CD4-positive, alpha-beta memory T cell (primary cell): ENCODE measurements around the gene HYKK. TPM values are rescaled to one million over a fixed set of nuclear protein-coding genes. Genes with fewer than 3 reads are reported as not detected.
A peak's percentile ranks its signal among the peaks of the same experiment; 100 is the strongest.
"Not testable (repeated sequence)": the region's sequence is repeated elsewhere in the genome, so short reads cannot be mapped to it uniquely, and the experiment has no call there.

ENCODE experiments used
- CTCF ChIA-PET: fragments of 350-600 bp; sonication (Branson Sonifier 250); formaldehyde crosslinking; loops from one replicate; lab custom pipeline; 2021; ENCODE audit warnings: inconsistent platforms; ENCODE audit not compliant: partially characterized antibody; lab: Charles Lee
- POLR2A ChIA-PET: fragments of 350-600 bp; sonication (Branson Sonifier 250); formaldehyde crosslinking; loops from one replicate; lab custom pipeline; 2021; ENCODE audit not compliant: partially characterized antibody; lab: Charles Lee
- DNase-seq, 5 donors: peaks; one replicate each; pipeline versions ENCODE4 v3.0.0 to v3.0.0-alpha.2; 2020 to 2022; ENCODE audit warnings: mixed read lengths in 1 of 5
- H3K27ac ChIP-seq: one replicate; pipeline ENCODE4 v1.7.0; 2013; ENCODE audit warnings: low read depth, low read length
- H3K27me3 ChIP-seq: 2 replicates; pipeline ENCODE4 v1.7.0; 2013; ENCODE audit warnings: mild to moderate bottlenecking, low read length, moderate library complexity; ENCODE audit not compliant: insufficient read depth
- H3K36me3 ChIP-seq: 2 replicates; pipeline ENCODE4 v1.7.0; 2013; ENCODE audit warnings: mild to moderate bottlenecking, low read length, moderate library complexity; ENCODE audit not compliant: insufficient read depth
- H3K4me1 ChIP-seq: 2 replicates; pipeline ENCODE4 v1.7.0; 2013; ENCODE audit warnings: mild to moderate bottlenecking, low read length, moderate library complexity; ENCODE audit not compliant: insufficient read depth
- H3K4me3 ChIP-seq, 2 donors: one replicate each; pipeline ENCODE4 v1.7.0; 2013; ENCODE audit warnings: low read length in 2 of 2, mild to moderate bottlenecking in 1 of 2
- H3K9me3 ChIP-seq, 2 donors: one replicate each; pipeline ENCODE4 v1.7.0; 2013; ENCODE audit warnings: low read length in 2 of 2, control low read depth in 1 of 2; ENCODE audit not compliant: control insufficient read depth in 1 of 2
- H3K27ac Mint-ChIP-seq, 7 donors: one replicate each; pipeline ENCODE4 v1.8.0; 2020 to 2021; ENCODE audit warnings: mixed read lengths in 7 of 7, mild to moderate bottlenecking in 6 of 7, inconsistent platforms in 3 of 7, moderate library complexity in 3 of 7
- H3K27me3 Mint-ChIP-seq, 2 donors: one replicate each; pipeline ENCODE4 v1.8.0; 2020 to 2021; ENCODE audit warnings: mixed read lengths in 2 of 2
- H3K36me3 Mint-ChIP-seq, 2 donors: one replicate each; pipeline ENCODE4 v1.8.0; 2020 to 2021; ENCODE audit warnings: mixed read lengths in 2 of 2, inconsistent platforms in 1 of 2, mild to moderate bottlenecking in 1 of 2
- H3K4me1 Mint-ChIP-seq, 4 donors: one replicate each; pipeline ENCODE4 v1.8.0; 2020 to 2021; ENCODE audit warnings: mixed read lengths in 4 of 4, mild to moderate bottlenecking in 1 of 4
- H3K4me3 Mint-ChIP-seq, 8 donors: one replicate each; pipeline ENCODE4 v1.8.0; 2020 to 2021; ENCODE audit warnings: mixed read lengths in 8 of 8, mild to moderate bottlenecking in 7 of 8, moderate library complexity in 6 of 8, inconsistent platforms in 3 of 8
- H3K9me3 Mint-ChIP-seq, 8 donors: one replicate each; pipeline ENCODE4 v1.8.0; 2020 to 2021; ENCODE audit warnings: mixed read lengths in 8 of 8, mild to moderate bottlenecking in 5 of 8, inconsistent platforms in 3 of 8, moderate library complexity in 1 of 8
- intact Hi-C: fragments of 100-400 bp; cut with micrococcal nuclease; formaldehyde crosslinking; loops from one replicate; pipeline ENCODE4 v1.15.1; 2023
- polyA plus RNA-seq, 2 donors: library from polyadenylated mRNA; unstranded; fragments of 300-500 nt; fragmentation: Illumina TruSeq; gene quantifications; one replicate each; pipeline ENCODE4 v1.2.3, GENCODE V29; 2021
- total RNA-seq, 2 experiments: library from RNA; stranded (reverse); gene quantifications; one replicate each; pipeline ENCODE4 v1.2.3, GENCODE V29; 2021

The HYKK gene
- total and polyA plus RNA-seq, 4 experiments from 2014 or later: 1.8 to 5.7 (median 5.1) TPM

DNA sequence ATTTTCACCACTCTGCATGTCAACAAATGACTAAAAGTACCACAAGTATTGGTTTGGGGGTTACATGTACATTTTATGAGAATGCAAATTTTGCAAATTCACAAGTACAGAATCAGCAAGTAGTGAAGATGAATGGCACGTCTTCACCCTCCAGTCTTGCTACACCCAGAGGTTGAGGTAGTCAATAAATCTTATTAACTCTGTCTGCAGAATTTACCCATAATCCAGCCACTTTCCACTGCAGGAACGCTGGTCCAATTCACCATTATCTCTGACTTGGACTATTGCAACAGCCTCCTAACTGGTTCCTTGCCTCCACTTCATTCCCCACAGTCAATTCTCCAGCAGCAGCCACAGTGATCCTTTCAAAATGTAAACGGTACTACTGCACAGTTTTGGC, 43.4 kb downstream of the HYKK start:
- no peak overlapping the region for H3K4me3 ChIP-seq
- ChIA-PET CTCF (no interaction called here), POLR2A (interaction anchor here (1.5 to 3.0 kb wide), 2 partner anchors 10 to 12 kb away, joined by 4 to 20 read pairs; partner anchors contain the start of gene PSMA4)
- Mint-ChIP-seq H3K4me3 (no peak overlapping the region), H3K36me3 (peaks cover 19 to 49% of the 10 kb centered on the region in 2 donors), H3K27ac (peak overlapping the region in 3 of 7 donors; percentile 4 to 86 (median 7)), H3K27me3 (no peaks in the 10 kb centered on the region), H3K4me1 (peaks cover 0 to 3% (median 1%) of the 10 kb centered on the region in 4 donors), H3K9me3 (no peaks in the 10 kb centered on the region)
- peaks cover 38% of the 10 kb centered on the region for H3K36me3 ChIP-seq
- no peaks in the 10 kb centered on the region for H3K4me1 ChIP-seq
- H3K27ac ChIP-seq: no peak overlapping the region
- intact Hi-C loops: no loop called here
- no peak for DNase-seq
- H3K27me3 ChIP-seq: no peaks in the 10 kb centered on the region
- H3K9me3 ChIP-seq: no peaks in the 10 kb centered on the region

DNA sequence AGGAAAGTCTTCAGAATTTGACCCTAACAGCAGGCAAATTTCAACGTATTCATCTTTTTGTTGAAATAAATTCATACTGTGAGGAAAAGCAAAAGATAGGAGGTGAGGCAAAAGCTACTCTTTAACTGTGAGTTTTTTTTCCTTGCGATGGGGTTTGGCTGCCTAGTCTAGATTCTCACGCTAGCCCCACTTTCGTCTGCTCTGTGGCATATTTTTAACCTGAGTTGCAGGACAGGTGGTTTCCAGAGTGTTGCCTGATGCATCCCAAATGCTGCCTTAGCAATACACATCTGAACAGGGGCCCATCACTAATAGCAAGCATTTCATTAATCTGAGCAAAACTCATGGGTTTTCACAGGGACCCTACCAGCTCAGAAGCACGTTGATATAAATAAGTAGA, 44.5 kb downstream of the HYKK start:
- intact Hi-C loops: no loop called here
- H3K9me3 Mint-ChIP-seq: no peaks in the 10 kb centered on the region
- H3K27me3 Mint-ChIP-seq: no peaks in the 10 kb centered on the region
- H3K36me3 Mint-ChIP-seq: peaks cover 19 to 39% of the 10 kb centered on the region in 2 donors
- H3K4me1 Mint-ChIP-seq: peaks cover 0 to 2% (median 0%) of the 10 kb centered on the region in 4 donors
- Histone ChIP-seq H3K36me3 (peaks cover 29% of the 10 kb centered on the region), H3K4me3 (no peak overlapping the region), H3K4me1 (no peaks in the 10 kb centered on the region), H3K9me3 (no peaks in the 10 kb centered on the region), H3K27ac (no peak overlapping the region), H3K27me3 (no peaks in the 10 kb centered on the region)
- H3K27ac Mint-ChIP-seq: no peak overlapping the region
- CTCF ChIA-PET: interaction anchor here (1.0 to 1.1 kb wide), 2 partner anchors 9 to 129 kb away, joined by 3 read pairs; no protein-coding TSS in a partner anchor
- POLR2A ChIA-PET: no interaction called here
- no peak for DNase-seq
- no peak overlapping the region for H3K4me3 Mint-ChIP-seq

DNA sequence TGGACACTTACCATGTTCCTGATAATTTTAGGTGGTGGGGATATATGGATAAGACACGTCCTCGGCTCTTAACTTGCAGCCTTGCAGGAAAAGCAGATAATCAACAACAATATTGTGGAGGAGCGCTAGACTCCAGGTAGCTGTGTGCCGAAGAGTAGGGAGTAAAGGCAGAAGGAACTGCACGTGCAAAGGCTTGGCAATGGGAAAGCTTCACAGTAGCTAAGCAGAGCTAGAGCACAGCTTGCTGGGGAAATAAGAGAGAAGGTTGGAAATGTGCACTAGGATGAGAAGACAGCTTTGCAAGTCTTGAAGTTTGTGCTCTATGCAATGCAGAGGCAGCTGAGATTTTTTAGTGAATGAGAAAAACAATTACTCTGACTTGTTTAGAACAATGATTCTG, 45.2 kb downstream of the HYKK start:
- H3K9me3 ChIP-seq: no peaks in the 10 kb centered on the region
- H3K4me1 ChIP-seq: no peaks in the 10 kb centered on the region
- H3K4me3 ChIP-seq: no peak overlapping the region
- no peak for DNase-seq
- Mint-ChIP-seq H3K4me1 (peaks cover 0 to 2% (median 0%) of the 10 kb centered on the region in 4 donors), H3K27ac (no peak overlapping the region), H3K36me3 (peaks cover 19 to 34% of the 10 kb centered on the region in 2 donors), H3K9me3 (peaks cover 0 to 1% (median 0%) of the 10 kb centered on the region in 8 donors), H3K4me3 (no peak overlapping the region), H3K27me3 (peaks cover 0 to 1% of the 10 kb centered on the region in 2 donors)
- ChIA-PET CTCF (interaction anchor here (0.6 to 1.1 kb wide), 3 partner anchors 10 to 257 kb away, joined by 3 read pairs; no protein-coding TSS in a partner anchor), POLR2A (interaction anchor here (0.9 kb wide), 1 partner anchor 12 kb away, joined by 4 read pairs; the partner anchor contains the start of gene CHRNA5)
- H3K27me3 ChIP-seq: no peaks in the 10 kb centered on the region
- H3K36me3 ChIP-seq: peaks cover 22% of the 10 kb centered on the region
- intact Hi-C loops: no loop called here
- H3K27ac ChIP-seq: no peak overlapping the region

DNA sequence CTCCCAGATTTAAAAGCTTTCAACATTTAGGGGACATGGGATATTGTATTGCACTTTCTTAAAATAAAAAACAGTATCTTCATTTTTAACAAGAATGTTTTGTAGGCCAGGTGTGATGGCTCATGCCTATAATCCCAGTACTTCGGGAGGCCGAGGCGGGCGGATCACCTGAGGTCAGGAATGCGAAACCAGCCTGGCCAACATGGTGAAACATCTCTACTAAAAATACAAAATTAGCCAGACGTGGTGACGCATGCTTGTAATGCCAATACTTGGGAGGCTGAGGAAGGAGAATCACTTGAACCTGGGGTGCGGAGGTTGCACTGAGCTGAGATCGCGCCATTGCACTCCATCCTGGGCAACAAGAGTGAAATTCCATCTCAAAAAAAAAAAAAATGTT, 52.8 kb downstream of the HYKK start:
- H3K4me3 Mint-ChIP-seq, POLR2A ChIA-PET, intact Hi-C loops, H3K27ac Mint-ChIP-seq, DNase-seq, H3K27ac ChIP-seq, H3K9me3 Mint-ChIP-seq, H3K27me3 ChIP-seq, H3K4me1 ChIP-seq, H3K36me3 ChIP-seq, H3K9me3 ChIP-seq, H3K27me3 Mint-ChIP-seq, H3K36me3 Mint-ChIP-seq, CTCF ChIA-PET, H3K4me3 ChIP-seq: not testable (repeated sequence)
- H3K4me1 Mint-ChIP-seq: peaks cover 3 to 11% (median 6%) of the 10 kb centered on the region in 4 donors

DNA sequence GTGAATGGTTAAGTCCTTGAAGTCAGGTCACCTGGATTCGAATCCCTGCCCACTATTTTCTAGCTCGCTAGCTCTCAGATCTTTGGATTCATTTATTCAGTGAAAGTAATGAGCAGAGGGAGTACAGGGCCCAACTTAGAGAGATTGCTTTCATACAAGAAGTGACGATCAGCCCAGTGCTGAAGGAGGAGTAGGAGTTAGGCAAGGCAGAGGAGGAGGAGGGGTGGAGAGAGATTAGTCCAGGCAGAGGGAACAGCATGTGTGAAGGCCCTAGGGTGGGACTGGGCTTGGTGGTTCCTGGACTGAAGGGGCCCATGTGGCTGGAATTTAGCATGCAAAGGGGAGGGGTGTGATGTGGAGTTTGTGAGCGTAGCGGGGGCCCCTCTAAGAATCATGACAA, 54.1 kb downstream of the HYKK start:
- intact Hi-C loops: no loop called here
- Histone ChIP-seq H3K27me3 (peaks cover 6% of the 10 kb centered on the region), H3K4me1 (peaks cover 15% of the 10 kb centered on the region), H3K27ac (no peak overlapping the region), H3K36me3 (no peaks in the 10 kb centered on the region), H3K4me3 (no peak overlapping the region), H3K9me3 (no peaks in the 10 kb centered on the region)
- DNase-seq: no peak
- H3K27me3 Mint-ChIP-seq: peaks cover 4 to 5% of the 10 kb centered on the region in 2 donors
- peaks cover 0 to 2% (median 0%) of the 10 kb centered on the region in 8 donors for H3K9me3 Mint-ChIP-seq
- POLR2A ChIA-PET: no interaction called here
- H3K4me1 Mint-ChIP-seq: peaks cover 7 to 19% (median 12%) of the 10 kb centered on the region in 4 donors
- H3K4me3 Mint-ChIP-seq: peak overlapping the region in 1 of 8 donors; percentile 11
- H3K27ac Mint-ChIP-seq: peak overlapping the region in 1 of 7 donors; percentile 5
- CTCF ChIA-PET: no interaction called here
- H3K36me3 Mint-ChIP-seq: peaks cover 2 to 3% of the 10 kb centered on the region in 2 donors

DNA sequence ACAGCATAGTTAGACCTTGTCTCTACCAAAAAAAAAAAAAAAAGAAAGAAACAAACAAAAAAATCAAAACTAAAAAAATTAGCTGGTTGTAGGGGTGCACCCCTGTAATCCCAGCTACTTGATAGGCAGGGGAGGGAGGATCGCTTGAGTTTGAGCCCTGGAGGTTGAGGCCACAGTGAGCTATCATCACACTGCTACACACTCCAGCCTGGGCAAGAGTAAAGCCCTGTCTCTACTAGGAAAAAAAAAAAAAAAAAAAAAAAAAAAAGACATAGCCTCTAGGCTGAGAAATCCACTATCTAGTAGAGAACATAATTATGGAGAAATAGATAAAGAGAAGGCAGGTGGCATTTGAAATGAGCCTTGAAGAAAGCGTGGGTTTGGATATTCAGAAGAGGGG, 55.7 kb downstream of the HYKK start:
- H3K27me3 ChIP-seq: peaks cover 8% of the 10 kb centered on the region
- no peak overlapping the region for H3K27ac ChIP-seq
- H3K36me3 ChIP-seq: no peaks in the 10 kb centered on the region
- ChIA-PET CTCF (interaction anchor here (0.7 kb wide), 1 partner anchor 17 kb away, joined by 3 read pairs; no protein-coding TSS in a partner anchor), POLR2A (interaction anchor here (1.5 to 4.8 kb wide), 2 partner anchors 13 to 22 kb away, joined by 4 to 45 read pairs; partner anchors contain the start of gene PSMA4)
- no peak overlapping the region for H3K27ac Mint-ChIP-seq
- intact Hi-C loops: no loop called here
- no peak overlapping the region for H3K4me3 ChIP-seq
- H3K4me3 Mint-ChIP-seq: peak overlapping the region in 1 of 8 donors; percentile 37
- H3K9me3 Mint-ChIP-seq: no peaks in the 10 kb centered on the region
- no peak for DNase-seq
- H3K27me3 Mint-ChIP-seq: peaks cover 5 to 10% of the 10 kb centered on the region in 2 donors
- peaks cover 18% of the 10 kb centered on the region for H3K4me1 ChIP-seq
- H3K9me3 ChIP-seq: no peaks in the 10 kb centered on the region
- peaks cover 2 to 3% of the 10 kb centered on the region in 2 donors for H3K36me3 Mint-ChIP-seq
- H3K4me1 Mint-ChIP-seq: peaks cover 7 to 24% (median 17%) of the 10 kb centered on the region in 4 donors

DNA sequence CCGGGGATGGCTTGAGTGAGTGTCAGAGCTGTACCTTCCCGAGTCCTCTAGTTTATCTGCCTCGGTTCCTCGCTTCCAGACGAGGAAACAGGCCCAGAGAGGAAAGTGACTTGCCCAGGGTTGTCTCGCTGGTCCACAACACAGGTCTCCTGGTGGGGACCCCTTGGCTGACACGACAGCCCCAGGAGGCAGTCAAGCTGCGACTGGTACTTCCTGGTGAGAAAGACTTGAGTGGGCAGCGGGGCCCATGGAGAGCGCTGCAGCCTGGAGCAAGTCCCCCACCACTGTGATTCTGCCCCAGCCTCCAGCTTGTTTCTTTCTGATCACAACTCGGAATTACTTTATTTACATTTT, 57.3 kb downstream of the HYKK start:
- Mint-ChIP-seq H3K36me3 (peaks cover 0 to 2% of the 10 kb centered on the region in 2 donors), H3K4me1 (peaks cover 7 to 24% (median 17%) of the 10 kb centered on the region in 4 donors), H3K27me3 (peaks cover 2 to 10% of the 10 kb centered on the region in 2 donors), H3K9me3 (no peaks in the 10 kb centered on the region), H3K4me3 (peak overlapping the region; percentile 84 to 98 (median 86)), H3K27ac (peak overlapping the region in 6 of 7 donors; percentile 25 to 75 (median 59))
- Histone ChIP-seq H3K4me3 (peak overlapping the region in 1 of 2 donors; percentile 57), H3K36me3 (no peaks in the 10 kb centered on the region), H3K27ac (peak overlapping the region; percentile 30), H3K27me3 (peaks cover 8% of the 10 kb centered on the region), H3K9me3 (no peaks in the 10 kb centered on the region), H3K4me1 (peaks cover 18% of the 10 kb centered on the region)
- intact Hi-C loops: loop anchor here (2.0 kb wide), 1 partner anchor 24 kb away; the partner anchor contains the start of gene PSMA4
- CTCF ChIA-PET: interaction anchor here (0.5 to 0.8 kb wide), 2 partner anchors 25 to 608 kb away, joined by 3 to 6 read pairs; partner anchors contain the start of gene PSMA4
- peak in 1 of 5 donors; percentile 43 for DNase-seq
- POLR2A ChIA-PET: interaction anchor here (0.7 to 4.8 kb wide), 7 partner anchors 12 to 416 kb away, joined by 3 to 45 read pairs (median 4); partner anchors contain the start of genes IDH3A, IREB2 and PSMA4
